ENCODE measurements around the gene WDR45.

WDR45 gene

DNA sequence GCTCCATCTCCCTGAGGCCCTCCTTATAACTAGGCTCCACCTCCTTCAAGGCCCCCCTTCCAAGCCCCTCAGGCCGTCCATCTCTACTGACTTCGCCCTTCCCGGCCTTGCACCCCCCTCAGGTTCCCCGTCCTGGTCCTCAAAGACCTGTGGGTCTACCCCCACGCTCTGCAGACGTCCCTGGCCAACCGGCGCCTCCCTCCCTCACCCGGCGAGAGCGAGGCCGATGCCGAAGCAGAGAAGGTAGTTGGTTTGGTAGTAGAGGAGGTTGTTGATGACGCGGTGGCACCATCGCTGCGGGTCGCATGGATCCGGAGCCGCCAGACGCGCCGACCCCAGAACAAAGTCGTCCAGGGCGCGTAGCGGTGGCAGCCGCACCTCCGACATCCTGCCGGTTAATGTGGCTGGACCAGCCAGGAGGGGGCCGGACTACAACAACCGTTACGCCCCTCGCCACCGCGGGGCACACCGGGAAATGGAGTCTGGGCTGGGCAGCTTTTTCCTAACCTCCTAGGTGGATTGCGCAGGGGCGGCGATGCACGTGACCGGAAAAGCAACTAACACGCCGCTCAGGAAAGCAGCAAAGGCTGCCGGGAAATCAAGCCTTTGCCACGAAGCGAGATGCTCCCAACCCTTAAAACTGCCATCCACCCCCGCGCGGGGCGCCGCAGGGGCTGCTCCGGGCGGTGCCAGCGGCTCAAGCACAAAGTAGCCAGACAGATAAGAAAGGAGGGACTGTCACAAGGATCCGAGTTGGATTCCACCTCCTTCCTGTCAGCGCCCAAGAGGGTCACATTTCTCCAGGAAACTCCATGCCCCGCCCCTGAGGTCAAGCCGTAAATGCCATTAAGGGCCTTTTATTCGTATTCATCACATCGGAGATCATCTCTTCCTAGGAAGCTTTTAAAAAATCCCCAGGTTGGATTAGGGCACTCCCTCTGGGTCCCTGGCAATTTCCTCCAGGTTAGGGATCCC lies 5.8 kb downstream of the WDR45 start, which contains the start of gene PRAF2:
PRAF2 (minus strand) TSS at position 402 of the 975 bp plus-strand sequence; CDS start at position 387, 15 bp downstream.
- DNase-seq, result peak; percentile 92

DNA sequence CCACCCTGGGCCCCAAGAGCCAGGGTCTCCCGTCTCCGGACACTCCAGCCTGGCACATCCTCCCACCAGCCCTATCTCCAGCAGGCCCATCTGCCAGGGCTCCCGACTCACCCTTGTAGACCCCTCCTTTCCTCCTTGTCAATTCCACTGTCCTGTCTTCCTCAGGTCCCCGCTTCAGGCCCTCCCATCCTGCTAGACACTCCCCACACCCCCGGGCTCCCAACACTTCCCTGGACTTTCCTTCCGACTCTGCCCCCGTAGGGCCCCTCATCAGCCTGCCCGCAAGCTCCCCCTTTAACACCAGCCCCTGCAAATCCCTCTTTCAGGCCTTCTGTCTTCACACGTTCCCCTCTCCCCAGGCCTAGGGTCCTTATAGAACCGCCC lies 7.0 kb downstream of the WDR45 start:
- no peak for DNase-seq

DNA sequence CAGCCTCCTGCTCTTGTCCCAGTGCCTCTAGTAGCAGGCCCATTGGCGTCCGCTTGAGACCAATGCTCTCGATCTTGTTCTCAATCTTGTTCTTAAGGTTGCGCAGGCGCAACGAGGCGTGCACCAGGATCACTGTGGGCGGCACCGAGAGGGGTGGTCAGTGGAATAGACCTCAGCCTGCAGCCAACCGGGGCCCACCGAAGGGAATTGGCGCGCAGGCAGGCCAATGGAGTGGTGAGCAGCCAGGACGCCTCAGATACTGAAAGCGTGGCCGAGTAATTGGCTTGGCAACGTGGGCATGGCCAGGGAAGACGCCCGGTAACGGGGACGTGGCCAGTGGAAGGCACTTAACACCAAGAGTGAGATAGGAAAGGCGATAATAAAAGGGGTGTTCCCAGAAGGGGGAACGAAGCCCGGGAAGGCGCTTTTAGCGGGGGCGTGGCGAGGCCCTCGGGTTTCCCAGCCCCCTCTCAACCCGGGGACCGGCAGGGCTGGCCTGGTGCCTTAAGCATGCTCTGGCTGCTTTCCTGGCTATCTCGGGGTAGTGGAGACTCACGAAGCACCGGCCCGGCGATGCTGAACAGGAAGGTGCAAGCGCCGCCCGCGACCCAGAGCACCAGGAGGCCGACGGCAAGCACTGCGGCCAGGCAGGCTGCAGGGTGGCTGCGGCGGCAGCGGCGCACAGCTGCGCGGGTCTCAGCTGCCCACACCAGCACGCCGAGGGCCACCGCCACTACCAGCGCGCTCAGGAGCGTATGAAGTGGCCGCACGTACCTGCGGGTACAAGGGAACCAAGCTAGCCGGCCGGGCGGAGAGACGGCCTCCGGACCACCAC lies 7.6 kb downstream of the WDR45 start:
- no peak for DNase-seq

DNA sequence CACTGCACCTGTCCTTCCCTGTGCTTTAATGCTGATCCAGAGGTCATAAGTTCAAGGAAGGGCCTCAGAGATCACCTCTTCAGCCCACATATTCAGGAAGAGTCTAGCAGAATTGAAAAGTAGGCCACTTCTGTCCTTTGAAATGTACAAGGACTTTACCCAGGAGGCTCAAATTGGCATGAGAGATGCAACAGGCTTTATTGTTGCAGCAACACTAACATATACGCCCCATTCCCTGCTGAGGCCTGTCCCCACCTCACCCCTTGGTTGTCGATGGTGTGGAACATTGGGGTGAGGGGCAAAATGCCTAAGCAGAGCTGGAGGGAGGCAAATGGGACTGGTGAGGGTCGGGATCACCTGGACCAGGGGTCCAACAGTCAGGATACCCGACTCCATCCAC lies 8.7 kb downstream of the WDR45 start:
- no peak for DNase-seq

DNA sequence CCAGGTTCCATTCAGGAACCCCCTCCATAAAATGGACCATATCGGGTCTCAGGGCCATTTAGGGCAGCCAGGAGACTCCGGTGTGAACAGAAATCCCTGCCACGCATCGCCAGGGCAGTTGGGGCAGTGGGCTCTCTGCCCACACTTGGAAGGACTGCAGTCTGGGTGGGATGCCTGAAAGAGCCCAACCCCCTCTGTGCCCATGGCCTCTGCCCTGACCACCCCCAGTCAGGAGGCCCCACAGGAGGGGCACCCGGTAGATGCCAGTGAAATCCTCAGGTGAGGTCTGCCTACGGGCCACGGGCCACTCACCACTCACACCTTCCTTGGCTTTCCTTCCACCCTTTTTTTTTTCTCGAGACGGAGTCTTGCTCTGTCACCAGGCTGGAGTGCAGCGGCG lies 10.6 kb downstream of the WDR45 start:
- no peak for DNase-seq

DNA sequence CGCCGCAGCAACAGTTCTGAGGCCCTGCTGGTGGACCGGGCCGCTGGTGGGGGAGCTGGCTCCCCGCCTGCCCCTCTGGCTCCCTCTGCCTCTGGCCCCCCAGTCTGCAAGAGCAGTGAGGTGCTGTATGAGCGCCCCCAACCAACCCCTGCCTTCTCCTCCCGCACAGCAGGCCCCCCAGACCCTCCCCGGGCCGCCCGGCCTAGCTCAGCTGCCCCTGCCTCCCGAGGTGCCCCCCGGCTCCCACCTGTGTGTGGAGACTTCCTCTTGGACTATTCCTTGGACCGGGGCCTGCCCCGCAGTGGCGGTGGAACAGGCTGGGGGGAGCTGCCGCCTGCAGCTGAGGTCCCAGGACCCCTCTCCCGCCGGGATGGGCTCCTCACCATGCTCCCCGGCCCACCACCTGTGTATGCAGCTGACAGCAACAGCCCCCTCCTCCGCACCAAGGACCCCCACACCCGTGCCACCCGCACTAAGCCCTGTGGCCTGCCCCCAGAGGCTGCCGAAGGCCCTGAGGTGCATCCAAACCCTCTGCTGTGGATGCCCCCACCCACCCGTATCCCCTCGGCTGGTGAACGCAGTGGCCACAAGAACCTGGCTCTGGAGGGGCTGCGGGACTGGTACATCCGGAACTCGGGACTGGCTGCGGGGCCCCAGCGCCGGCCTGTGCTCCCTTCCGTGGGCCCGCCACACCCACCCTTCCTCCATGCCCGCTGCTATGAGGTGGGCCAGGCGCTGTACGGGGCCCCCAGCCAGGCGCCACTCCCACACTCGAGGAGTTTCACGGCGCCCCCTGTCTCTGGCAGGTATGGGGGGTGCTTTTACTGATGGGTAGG lies 12.2 kb downstream of the WDR45 start:
- no peak for DNase-seq

DNA sequence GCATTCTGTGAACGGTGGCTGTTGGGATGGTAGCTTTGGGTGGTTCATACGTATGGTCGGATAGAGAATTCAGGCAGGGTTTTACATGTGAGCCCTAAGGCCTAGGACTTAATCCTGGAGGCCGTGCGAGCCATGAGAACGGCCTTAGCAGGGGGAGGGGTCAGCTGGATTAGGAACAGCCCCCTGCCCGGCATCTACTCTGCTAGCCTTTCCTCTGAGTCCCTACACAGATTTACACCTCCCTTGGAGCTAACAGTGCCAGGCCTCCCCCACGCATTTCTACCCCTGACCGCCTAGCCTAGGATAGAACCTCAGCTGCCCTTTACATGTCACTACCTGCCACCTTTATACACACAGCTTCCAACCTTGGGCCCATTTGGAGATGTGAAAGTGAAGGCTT lies 13.0 kb downstream of the WDR45 start:
- DNase-seq, result no peak

DNA sequence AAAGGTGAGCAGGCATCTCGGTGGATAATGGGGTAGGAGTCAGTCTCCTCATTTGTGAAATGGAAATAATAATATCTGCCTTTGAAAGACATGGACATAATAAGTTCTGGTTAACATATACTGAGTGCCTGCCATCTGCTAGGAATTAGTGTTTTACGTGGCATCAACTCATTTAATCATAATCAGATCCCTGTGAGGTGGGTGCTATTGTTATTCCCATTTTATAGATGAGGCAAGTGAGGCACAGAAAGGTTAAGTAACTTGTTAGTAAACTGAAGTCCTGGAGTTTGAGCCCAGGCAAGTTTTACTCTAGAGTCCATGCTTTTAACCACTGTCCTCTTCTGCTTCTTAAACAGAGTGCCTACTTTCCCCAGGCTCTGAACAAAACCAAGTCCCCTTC lies 13.4 kb downstream of the WDR45 start:
- DNase-seq, result no peak

DNA sequence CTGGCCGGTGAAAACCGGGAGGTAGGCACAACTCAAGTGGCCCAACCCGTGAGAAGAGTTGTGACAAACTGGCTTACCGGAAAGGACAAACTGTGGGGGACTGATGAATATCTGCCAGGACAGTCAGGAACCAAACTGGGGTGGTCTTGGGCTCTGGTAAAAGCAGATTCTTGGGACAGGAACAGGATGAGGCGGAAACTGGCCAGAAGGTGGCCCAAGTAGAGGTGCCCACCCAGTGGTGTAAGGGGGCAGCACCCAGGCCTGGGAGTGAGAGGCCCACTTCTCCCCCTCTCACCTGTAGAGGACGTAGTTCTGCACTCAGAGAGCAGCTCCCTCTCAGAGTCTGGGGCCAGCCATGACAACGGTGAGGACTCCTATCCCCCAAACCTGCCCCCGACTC lies 15.0 kb downstream of the WDR45 start:
- DNase-seq, result no peak

DNA sequence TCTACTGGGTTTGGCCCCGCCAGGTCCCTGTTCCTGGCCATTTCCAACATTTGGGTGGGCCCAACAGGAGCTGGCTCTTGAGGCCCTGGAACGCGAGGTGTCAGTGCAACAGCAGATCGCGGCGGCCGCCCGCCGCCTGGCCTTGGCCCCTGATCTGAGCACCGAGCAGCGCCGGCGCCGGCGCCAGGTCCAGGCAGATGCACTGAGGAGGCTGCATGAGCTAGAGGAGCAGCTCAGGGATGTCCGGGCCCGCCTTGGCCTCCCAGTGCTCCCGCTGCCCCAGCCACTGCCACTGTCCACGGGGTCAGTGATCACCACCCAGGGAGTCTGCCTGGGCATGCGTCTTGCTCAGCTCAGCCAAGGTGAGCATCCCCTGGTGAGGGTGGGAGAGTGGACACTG lies 15.4 kb downstream of the WDR45 start:
- no peak for DNase-seq

DNA sequence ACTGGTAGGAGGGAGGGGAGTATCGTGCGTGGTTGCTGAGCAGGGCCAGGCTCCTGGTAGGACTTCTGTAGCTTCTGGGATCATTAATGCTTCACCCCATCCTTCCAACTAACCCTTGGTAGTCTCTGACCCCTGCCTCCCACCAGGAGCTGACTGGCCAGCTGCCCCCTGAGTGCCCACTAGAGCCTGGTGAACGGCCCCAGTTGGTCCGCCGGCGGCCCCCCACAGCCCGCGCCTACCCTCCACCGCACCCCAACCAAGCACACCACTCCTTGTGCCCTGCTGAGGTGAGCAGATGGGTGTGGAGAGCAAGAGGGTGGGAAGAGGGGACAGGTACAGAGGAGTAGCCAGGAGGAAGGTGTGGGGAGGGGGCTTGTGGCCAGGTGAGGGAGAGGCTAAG lies 16.0 kb downstream of the WDR45 start:
- DNase-seq, result no peak

DNA sequence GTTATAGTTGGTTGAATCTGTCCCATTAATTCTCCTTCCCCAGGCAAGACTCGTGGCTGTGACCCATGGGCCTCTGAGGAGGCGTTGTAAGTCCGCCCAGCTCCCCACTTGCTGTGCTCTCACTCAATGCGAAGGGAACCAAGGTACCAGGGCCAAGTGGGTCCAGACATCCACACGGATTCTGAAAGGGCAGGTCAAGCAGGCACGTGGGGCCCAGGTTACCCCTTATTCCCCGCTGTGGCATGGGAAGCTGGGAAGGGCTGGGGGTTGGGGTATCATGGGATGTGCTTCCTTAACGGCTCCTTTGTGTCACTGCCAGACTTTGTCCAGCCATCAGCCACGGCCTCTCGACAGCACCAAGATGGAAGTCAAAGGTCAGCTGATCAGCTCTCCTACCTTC lies 17.8 kb downstream of the WDR45 start:
- DNase-seq, result no peak

DNA sequence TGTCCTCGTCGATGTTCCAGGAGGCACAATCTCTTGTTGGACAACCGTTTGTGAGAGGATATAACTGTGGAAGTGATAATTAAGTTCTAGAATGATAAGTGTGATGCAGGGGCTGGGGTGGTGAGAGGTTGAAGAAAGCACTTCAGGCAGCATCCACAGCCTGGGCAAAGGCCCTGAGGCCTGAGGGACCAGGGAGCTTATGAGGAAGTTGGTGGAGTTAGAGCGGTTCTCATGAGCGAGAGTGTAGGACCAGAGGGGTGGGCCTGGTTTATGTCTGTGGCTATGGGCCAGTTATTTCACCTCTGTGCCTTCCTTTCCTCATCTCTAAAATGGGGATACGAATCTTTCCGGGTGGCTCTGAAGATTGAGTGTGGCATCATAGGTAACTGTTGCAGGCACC lies 18.2 kb downstream of the WDR45 start:
- no peak for DNase-seq

DNA sequence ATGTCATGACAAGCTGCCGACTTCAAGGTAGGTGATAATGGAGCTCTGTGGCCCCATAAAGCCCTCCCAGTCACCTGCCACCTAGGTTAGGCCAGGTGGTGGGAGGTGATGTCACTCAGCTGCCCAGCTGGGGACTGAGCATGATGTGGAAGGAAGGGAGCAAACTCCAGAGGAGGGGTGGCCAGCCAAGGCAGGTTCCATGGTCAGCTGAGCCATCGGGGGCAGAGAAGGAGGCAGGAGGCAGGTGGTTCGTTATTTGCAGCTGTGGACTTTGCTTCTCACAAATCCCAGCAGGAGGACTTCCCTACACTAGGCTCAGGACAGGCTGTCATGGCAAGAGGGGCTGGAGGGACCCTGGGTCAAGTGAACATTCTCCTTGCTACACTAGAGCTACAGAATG lies 18.8 kb downstream of the WDR45 start:
- no peak for DNase-seq

DNA sequence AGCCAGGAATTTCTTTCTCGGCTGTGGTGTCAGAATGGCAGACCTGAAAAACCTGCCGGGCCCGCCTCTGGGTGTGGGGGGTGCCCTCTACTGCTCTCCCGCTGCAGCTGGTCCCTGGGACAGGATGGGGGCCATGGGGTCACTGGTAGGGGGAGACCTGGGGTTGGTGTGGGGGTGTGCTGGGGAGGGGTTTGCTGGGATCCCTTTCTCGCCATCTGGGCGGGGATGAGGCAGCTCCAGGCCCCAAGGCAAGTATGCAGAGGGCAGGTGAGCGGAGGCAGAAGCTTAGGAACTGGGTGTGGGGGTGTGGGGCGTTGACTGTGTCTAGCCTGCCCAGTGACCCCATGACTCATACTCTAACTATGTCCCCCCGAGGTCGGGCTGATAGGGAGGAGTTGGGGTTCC lies 20.0 kb downstream of the WDR45 start:
- DNase-seq, result no peak

DNA sequence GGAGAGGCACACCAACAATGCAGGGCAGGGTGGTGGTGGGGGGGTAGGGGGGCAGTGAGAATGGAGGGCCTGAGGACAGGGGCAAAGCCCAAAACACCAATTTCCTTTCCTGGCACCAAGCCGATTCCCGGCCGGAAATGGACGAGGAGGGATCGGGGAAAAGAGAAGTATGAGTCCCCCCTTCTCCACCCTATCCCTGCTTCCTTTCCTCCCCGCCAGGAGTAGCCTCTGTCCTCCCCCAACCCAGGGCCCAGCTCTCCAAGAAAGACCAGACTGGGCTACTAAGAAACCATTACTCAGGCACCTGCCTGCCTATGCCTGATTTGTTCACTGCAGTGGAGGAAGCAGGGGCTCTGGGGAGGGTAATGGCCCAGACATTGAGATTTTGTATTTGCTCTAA lies 20.5 kb downstream of the WDR45 start:
- DNase-seq, result no peak

DNA sequence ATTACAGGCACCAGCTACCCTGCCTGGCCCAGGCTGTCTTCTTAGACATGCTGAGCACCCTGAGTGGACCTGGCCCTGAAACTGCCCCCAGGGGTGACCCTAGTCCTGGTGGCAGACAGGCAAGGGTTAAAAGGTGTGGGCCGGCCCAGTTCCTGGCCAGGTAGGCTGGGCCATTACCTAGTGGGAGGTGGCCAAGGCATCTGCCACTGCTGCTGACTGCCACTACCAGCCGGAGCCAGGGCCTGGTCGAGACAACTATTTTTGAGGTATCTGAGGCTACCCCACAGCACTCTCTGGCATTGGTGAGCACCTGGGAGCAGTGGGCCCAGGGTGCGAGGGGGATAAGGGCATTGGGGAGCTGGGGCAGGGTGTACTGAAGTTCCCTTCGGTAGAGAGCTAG lies 20.9 kb downstream of the WDR45 start, which contains the start of gene CCDC120:
CCDC120 (plus strand) TSS at position 206 of the 400 bp plus-strand sequence. CDS start 3,043 bp downstream, outside the sequence.
- no peak for DNase-seq

DNA sequence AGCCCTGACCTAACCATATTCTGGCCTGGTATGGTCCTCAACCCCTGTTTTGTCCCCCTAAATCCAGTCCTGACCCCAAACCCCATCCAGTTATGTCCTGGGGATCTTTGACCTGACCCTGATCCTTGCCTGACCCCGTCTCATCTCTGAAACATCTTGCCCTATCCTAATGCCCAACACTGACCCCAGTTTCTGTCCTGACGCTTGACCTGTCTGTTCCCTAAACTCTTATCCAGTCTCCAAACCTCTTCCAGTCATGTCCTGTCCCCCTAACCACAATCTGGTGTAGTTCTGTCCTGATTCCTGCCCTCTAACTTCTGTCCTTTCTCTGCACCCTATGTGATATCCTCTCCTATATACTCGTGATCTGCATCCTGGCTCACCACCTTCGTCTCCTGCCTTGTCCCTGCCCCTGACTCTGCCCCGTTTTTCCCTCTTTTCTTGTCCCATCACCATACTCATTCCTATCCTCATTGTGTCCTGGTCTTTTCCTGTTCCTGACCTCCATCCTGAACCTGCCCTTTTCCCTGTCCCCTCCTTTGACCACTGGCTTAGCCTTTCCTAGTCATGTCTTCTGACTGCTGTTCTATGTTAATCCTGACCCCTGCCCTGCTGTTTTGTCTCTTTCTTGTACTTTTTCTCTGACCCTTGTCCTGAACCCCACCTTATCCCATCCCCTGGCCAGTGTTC lies 25.5 kb downstream of the WDR45 start:
- DNase-seq, result no peak

DNA sequence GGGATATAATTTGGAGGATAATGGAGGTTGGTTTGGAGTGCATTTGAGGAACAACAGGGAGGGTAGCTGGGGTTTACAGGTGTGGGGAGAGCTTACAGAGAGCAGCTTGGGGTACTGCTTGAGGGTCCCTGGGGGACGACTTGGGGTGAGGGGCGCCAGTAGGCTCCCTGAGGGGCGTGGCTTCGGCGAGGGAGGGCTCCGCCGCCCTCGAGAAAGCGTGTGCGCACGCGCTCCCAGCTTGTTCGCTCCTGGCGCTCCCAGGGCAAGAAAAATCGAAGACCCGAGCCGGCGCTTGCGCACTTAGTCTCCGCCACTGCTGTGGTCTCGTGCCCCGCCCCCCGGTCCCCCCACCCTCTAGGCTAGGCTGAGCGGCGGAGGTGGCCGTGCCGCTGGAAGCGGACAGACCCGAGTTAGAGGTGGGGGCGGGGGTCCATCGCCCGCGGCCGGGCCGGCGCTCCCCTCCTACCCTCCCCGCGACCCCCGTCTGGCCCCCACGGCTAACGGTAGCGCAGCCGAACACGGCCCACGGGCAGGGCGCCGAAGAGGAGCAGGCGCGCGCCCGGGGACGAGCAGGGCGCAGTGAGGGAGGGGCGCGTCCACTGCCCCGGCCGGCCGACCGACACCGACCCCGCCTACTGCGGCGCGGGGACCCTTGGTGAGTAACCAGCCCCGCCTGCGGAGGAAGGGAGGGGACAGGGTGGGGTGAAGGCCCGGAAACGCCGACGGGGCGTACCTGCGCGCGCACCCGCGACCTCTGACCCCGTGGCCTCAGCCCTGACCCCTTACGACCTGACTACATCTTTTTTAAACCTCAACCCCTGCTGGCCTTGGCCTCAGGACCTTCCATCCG lies 26.2 kb downstream of the WDR45 start:
- DNase-seq, result peak; percentile 81

DNA sequence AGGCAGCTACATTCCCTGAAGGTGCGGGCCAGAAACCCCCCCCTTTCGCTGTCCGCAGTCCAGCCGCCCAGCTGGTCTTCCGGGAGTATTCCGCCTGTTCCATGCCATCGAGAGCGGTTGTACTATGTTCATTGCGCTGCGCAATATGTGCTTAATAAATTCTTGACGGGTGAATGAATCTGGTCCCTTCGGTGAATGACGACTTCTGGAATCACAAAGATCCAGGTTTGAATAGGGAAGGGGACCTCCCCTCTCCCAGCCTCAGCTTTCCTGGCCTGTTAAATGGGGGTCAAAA lies 35.8 kb downstream of the WDR45 start:
- no peak for DNase-seq

DNA sequence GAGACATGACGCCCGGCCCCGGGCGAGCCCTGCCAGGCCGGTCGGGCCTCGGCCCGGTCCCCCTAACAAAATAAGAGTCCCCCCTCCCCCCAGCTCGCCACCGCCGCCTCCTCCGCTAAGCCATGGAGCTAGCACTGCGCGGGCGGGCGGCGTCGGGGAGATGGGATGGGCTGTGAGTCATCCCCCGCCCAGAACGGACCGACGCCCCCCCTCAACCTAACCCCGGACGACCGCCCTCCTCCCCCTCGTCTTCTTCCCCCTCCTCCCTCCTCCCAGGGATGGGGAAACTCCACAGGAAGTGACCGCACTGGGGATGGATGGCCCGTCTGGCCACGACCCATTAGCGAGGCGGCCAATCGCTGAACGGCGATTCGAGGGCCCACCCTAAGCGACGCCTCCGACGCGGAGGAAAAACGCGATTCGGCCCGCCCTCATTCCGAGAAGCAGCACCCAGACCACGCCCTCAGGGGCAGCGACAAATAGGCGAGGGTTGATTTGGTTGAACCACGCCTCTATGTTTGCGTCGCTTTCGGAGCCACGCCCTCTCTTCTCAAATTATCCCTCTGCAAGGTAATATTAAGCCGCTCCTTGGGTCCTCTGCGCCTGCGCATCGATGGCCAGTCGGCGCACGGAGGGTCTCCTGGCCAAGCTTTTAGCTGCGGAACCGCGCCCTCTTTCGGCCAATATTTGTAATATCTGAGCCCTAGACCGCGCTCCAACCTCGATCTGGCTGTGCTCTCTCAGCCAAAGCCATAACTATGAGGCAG lies 36.3 kb downstream of the WDR45 start, which contains the start of gene TFE3:
TFE3 (minus strand) TSS at position 138 of the 767 bp plus-strand sequence; CDS start at position 7, 131 bp downstream.
- DNase-seq, result peak; percentile 99

Measured in CD4-positive, alpha-beta T cell treated with Interleukin-15 for 1 hour (primary cell).